ENCODE measurements around the gene C6orf47. TPM values are rescaled to one million over a fixed set of nuclear protein-coding genes. Genes with fewer than 3 reads are reported as not detected.

Gene C6orf47
- total RNA-seq, 2 donors from 2014 or later = 14.0 to 14.9 TPM

DNA sequence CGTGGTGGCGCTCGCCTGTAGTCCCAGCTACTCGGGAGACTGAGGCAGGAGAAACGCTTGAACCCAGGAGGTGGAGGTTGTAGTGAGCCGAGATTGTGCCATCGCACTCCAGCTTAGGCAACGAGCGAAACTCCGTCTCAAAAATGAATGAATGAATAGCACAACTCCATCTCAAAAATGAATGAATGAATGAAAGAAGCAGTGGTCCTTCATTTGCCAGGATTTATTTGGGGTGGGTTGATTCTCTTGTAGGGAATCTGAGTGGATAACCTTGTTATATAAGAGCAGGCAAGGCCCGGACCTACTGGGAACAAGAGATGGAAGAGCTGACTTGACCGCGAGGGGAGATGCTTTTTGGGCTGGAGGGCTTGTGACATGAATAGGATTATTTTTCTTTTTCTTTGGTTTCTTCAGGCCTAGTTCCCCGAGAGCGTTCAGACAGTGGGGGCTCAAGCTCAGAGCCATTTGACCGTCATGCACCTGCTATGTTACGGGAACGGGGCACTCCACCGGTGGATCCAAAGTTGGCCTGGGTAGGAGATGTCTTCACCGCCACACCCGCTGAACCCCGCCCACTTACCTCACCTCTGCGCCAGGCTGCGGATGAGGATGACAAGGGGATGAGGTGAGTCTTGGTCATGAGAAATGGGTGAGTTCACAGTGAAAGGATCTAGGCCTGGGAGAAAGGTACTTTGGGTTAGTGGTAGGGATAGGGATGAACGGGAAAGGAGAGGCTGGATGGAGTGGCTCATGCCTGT is 30.2 kb downstream of the C6orf47 start:
- Mint-ChIP-seq H3K4me3 (no peak overlapping the region), H3K27ac (peak overlapping the region; percentile 44), H3K36me3 (ENCODE audit: low read depth) (peaks cover 93% of the 10 kb centered on the region)

DNA sequence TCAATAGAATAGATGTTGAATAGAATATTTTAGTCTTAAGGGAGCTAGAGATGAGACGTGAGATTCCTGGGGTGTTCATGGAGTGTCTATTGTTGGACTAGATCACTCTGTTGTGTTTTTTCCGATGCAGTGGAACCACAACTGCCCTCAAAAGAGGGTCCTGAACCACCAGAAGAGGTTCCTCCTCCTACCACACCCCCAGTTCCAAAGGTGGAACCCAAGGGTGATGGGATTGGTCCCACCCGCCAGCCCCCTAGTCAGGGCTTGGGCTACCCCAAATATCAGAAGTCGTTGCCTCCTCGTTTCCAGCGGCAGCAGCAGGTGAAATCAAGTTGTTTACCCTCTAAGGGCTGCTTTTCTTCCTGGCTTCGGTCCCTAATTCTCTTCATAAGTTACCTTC is 31.6 kb downstream of the C6orf47 start:
- H3K27me3 ChIP-seq (ENCODE audit: control insufficient read depth, insufficient read depth, low read length, poor library complexity, severe bottlenecking) = no peaks in the 10 kb centered on the region
- H3K4me1 ChIP-seq (ENCODE audit: control insufficient read depth, insufficient read depth, low read length) = no peaks in the 10 kb centered on the region
- Mint-ChIP-seq H3K4me1 (no peaks in the 10 kb centered on the region), H3K9me3 (no peaks in the 10 kb centered on the region), H3K4me3 (no peak overlapping the region), H3K27me3 (ENCODE audit: insufficient read depth) (no peaks in the 10 kb centered on the region), H3K27ac (peak overlapping the region; percentile 82), H3K36me3 (ENCODE audit: low read depth) (peaks cover 93% of the 10 kb centered on the region)
- no peak overlapping the region for H3K9ac ChIP-seq (ENCODE audit: extremely low read depth, low read length, poor library complexity, severe bottlenecking)
- no peak overlapping the region for H3K4me3 ChIP-seq (ENCODE audit: low read length)
- TF ChIP-seq, protein P1, sequence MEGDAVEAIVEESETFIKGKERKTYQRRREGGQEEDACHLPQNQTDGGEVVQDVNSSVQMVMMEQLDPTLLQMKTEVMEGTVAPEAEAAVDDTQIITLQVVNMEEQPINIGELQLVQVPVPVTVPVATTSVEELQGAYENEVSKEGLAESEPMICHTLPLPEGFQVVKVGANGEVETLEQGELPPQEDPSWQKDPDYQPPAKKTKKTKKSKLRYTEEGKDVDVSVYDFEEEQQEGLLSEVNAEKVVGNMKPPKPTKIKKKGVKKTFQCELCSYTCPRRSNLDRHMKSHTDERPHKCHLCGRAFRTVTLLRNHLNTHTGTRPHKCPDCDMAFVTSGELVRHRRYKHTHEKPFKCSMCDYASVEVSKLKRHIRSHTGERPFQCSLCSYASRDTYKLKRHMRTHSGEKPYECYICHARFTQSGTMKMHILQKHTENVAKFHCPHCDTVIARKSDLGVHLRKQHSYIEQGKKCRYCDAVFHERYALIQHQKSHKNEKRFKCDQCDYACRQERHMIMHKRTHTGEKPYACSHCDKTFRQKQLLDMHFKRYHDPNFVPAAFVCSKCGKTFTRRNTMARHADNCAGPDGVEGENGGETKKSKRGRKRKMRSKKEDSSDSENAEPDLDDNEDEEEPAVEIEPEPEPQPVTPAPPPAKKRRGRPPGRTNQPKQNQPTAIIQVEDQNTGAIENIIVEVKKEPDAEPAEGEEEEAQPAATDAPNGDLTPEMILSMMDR (conservative IDR thresholded peaks at IDR 0.05) = no peak
- DNase-seq = no peak
- H3K27ac ChIP-seq (ENCODE audit: low read depth, low read length) = no peak overlapping the region
- 94 to 95% methylated on average over 5 to 7 of the region's 7 CpGs for WGBS, 2 experiments (ENCODE audit: insufficient coverage in 1 of 2, insufficient read length in 1 of 2)
- H3K36me3 ChIP-seq (ENCODE audit: control insufficient read depth, insufficient read depth, low read length) = peaks cover 95% of the 10 kb centered on the region
- H3K9me3 ChIP-seq (ENCODE audit: control insufficient read depth, low read length) = no peaks in the 10 kb centered on the region

More for the DNA sequence above, 30.2 kb downstream of the C6orf47 start:
- 94 to 96% methylated on average over 25 of the region's 25 CpGs for WGBS, 2 experiments (ENCODE audit: insufficient coverage in 1 of 2, insufficient read length in 1 of 2)
- Mint-ChIP-seq H3K4me1 (no peaks in the 10 kb centered on the region), H3K9me3 (no peaks in the 10 kb centered on the region), H3K27me3 (ENCODE audit: insufficient read depth) (no peaks in the 10 kb centered on the region)
- TF ChIP-seq, protein P1 (conservative IDR thresholded peaks at IDR 0.05) = no peak
- Histone ChIP-seq H3K27ac (ENCODE audit: low read depth, low read length) (no peak overlapping the region), H3K9me3 (ENCODE audit: control insufficient read depth, low read length) (no peaks in the 10 kb centered on the region), H3K27me3 (ENCODE audit: control insufficient read depth, insufficient read depth, low read length, poor library complexity, severe bottlenecking) (no peaks in the 10 kb centered on the region), H3K4me3 (ENCODE audit: low read length) (no peak overlapping the region), H3K4me1 (ENCODE audit: control insufficient read depth, insufficient read depth, low read length) (no peaks in the 10 kb centered on the region), H3K36me3 (ENCODE audit: control insufficient read depth, insufficient read depth, low read length) (peaks cover 95% of the 10 kb centered on the region), H3K9ac (ENCODE audit: extremely low read depth, low read length, poor library complexity, severe bottlenecking) (no peak overlapping the region)
- no peak for DNase-seq

DNA sequence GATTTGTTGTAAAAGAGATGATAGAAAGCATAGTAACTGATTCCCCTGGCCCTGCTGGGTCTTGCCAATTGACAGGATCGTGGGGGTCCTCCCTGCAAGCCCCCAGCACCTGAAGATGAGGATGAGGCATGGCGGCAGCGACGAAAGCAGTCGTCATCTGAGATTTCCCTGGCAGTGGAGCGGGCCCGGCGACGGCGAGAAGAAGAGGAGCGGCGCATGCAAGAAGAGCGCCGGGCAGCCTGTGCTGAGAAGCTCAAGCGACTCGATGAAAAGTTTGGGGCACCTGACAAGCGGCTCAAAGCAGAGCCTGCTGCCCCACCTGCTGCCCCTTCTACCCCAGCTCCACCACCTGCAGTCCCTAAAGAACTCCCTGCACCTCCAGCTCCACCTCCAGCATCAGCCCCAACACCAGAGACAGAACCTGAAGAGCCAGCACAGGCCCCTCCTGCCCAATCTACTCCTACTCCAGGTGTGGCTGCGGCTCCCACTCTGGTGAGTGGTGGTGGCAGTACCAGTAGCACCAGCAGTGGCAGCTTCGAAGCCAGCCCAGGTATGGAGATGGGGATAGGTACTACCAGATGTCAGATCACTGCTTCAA is 32.8 kb downstream of the C6orf47 start:
- no peaks in the 10 kb centered on the region for H3K9me3 Mint-ChIP-seq
- TF ChIP-seq, protein P1 (conservative IDR thresholded peaks at IDR 0.05) = no peak
- H3K4me1 ChIP-seq (ENCODE audit: control insufficient read depth, insufficient read depth, low read length) = no peaks in the 10 kb centered on the region
- no peak overlapping the region for H3K4me3 Mint-ChIP-seq
- no peak for DNase-seq
- no peak overlapping the region for H3K4me3 ChIP-seq (ENCODE audit: low read length)
- WGBS, 2 experiments (ENCODE audit: insufficient coverage in 1 of 2, insufficient read length in 1 of 2) = 96 to 97% methylated on average over 15 to 19 of the region's 19 CpGs
- H3K4me1 Mint-ChIP-seq = peaks cover 2% of the 10 kb centered on the region
- peaks cover 93% of the 10 kb centered on the region for H3K36me3 Mint-ChIP-seq (ENCODE audit: low read depth)
- no peak overlapping the region for H3K27ac Mint-ChIP-seq
- H3K27me3 ChIP-seq (ENCODE audit: control insufficient read depth, insufficient read depth, low read length, poor library complexity, severe bottlenecking) = no peaks in the 10 kb centered on the region
- peaks cover 95% of the 10 kb centered on the region for H3K36me3 ChIP-seq (ENCODE audit: control insufficient read depth, insufficient read depth, low read length)
- H3K27ac ChIP-seq (ENCODE audit: low read depth, low read length) = no peak overlapping the region
- H3K27me3 Mint-ChIP-seq (ENCODE audit: insufficient read depth) = no peaks in the 10 kb centered on the region
- no peak overlapping the region for H3K9ac ChIP-seq (ENCODE audit: extremely low read depth, low read length, poor library complexity, severe bottlenecking)
- H3K9me3 ChIP-seq (ENCODE audit: control insufficient read depth, low read length) = no peaks in the 10 kb centered on the region
